Endothelial cell of umbilical vein (primary cell): ENCODE data around the gene TNIK. TPM values are rescaled to one million over a fixed set of nuclear protein-coding genes. Genes with fewer than 3 reads are reported as not detected.

Experiments
- BruUV-seq: library from RNA; stranded (reverse); fragments of 400-500 nt; replicated peaks from 2 replicates; lab custom pipeline; 2021; lab: Mats Ljungman, UMichigan
- CTCF ChIA-PET: fragments of 300-600, 350-600 bp; sonication (Branson Sonifier 250); formaldehyde crosslinking; loops from one replicate; lab custom pipeline; 2021; ENCODE audit warnings: antibody characterized with exemption, inconsistent platforms; lab: Charles Lee
- POLR2A ChIA-PET: fragments of 300-600, 350-600 bp; sonication (Branson Sonifier 250); formaldehyde crosslinking; loops from one replicate; lab custom pipeline; 2021; ENCODE audit warnings: antibody characterized with exemption, inconsistent platforms; lab: Charles Lee
- DNase-seq: peaks from one replicate; pipeline ENCODE4 v3.0.0-alpha.2; 2011; ENCODE audit warnings: low read depth, low spot score
- FAIRE-seq: peaks from 2 replicates; lab custom pipeline; 2011; peaks lifted over from hg19 to GRCh38; lab: Jason Lieb, UNC
- H2AFZ ChIP-seq: 2 replicates; pipeline ENCODE4 v1.6.0; 2012; ENCODE audit warnings: low read depth, low read length, control low read depth, inconsistent platforms
- H3K27ac ChIP-seq: 2 replicates; pipeline ENCODE4 v1.5.1; 2011; ENCODE audit warnings: low read depth, mild to moderate bottlenecking, control low read depth, low read length, moderate library complexity; ENCODE audit not compliant: insufficient read depth
- H3K27me3 ChIP-seq, 2 experiments: 2 replicates each; pipeline versions ENCODE4 v1.6.0 to v1.6.1; 2011; ENCODE audit warnings: low read length in 2 of 2, mixed read lengths in 1 of 2; ENCODE audit not compliant: control insufficient read depth in 2 of 2, insufficient read depth in 2 of 2
- H3K36me3 ChIP-seq, 2 experiments: 2 replicates in 1 of 2; 3 replicates in 1 of 2; pipeline ENCODE4 v1.5.1; 2011; ENCODE audit warnings: low read length in 2 of 2, mild to moderate bottlenecking in 1 of 2, moderate library complexity in 1 of 2; ENCODE audit not compliant: control insufficient read depth in 2 of 2, insufficient read depth in 2 of 2; ENCODE audit errors: extremely low read depth in 1 of 2
- H3K4me1 ChIP-seq: 3 replicates; pipeline ENCODE4 v1.5.1; 2011; ENCODE audit warnings: mild to moderate bottlenecking, low read length; ENCODE audit not compliant: control insufficient read depth, insufficient read depth; ENCODE audit errors: extremely low read depth
- H3K4me2 ChIP-seq: 2 replicates; pipeline ENCODE4 v1.6.1; 2011; ENCODE audit warnings: low read length, control low read depth, mixed read lengths; ENCODE audit not compliant: insufficient read depth
- H3K4me3 ChIP-seq, 3 experiments: fragments of 200-600 bp in 1 of 3; sonication (generic), shearing (Covaris generic) in 1 of 3; replicated peaks in 1 of 3; 2 replicates each; pipeline ENCODE4 v1.5.1; 2011 to 2016; ENCODE audit warnings: control low read depth in 3 of 3, low read length in 3 of 3, mild to moderate bottlenecking in 2 of 3, inconsistent platforms in 1 of 3, low read depth in 1 of 3, moderate library complexity in 1 of 3; ENCODE audit not compliant: insufficient read depth in 1 of 3
- H3K79me2 ChIP-seq: 2 replicates; pipeline ENCODE4 v1.6.0; 2012; ENCODE audit warnings: low read length, inconsistent platforms; ENCODE audit not compliant: control insufficient read depth, insufficient read depth
- H3K9ac ChIP-seq: replicated peaks from 2 replicates; pipeline ENCODE3; 2011; ENCODE audit warnings: low read length, control low read depth; ENCODE audit not compliant: insufficient read depth; ENCODE audit errors: extremely low read depth
- H3K9me1 ChIP-seq: replicated peaks from 3 replicates; pipeline ENCODE4 v1.6.0; 2011; ENCODE audit warnings: mild to moderate bottlenecking, low read length; ENCODE audit not compliant: control insufficient read depth, insufficient read depth; ENCODE audit errors: extremely low read depth
- H3K9me3 ChIP-seq: replicated peaks from 2 replicates; pipeline ENCODE4 v1.5.1; 2012; ENCODE audit warnings: low read length, inconsistent platforms; ENCODE audit not compliant: control insufficient read depth, insufficient read depth
- H4K20me1 ChIP-seq: replicated peaks from 2 replicates; pipeline ENCODE3; 2011; ENCODE audit warnings: mild to moderate bottlenecking, low read length; ENCODE audit not compliant: control insufficient read depth, insufficient read depth; ENCODE audit errors: extremely low read depth
- CTCF ChIP-seq, 2 donors: IDR thresholded peaks; 1 replicate in 1 of 2; 2 replicates in 1 of 2; pipeline ENCODE4 v1.5.1; 2011; ENCODE audit warnings: low read length in 2 of 2, mild to moderate bottlenecking in 2 of 2, moderate library complexity in 2 of 2, control low read depth in 1 of 2, inconsistent platforms in 1 of 2, low read depth in 1 of 2; ENCODE audit not compliant: insufficient read depth in 1 of 2; ENCODE audit errors: extremely low read depth in 1 of 2
- EZH2 ChIP-seq: IDR thresholded peaks from 2 replicates; pipeline ENCODE4 v1.6.1; 2012; ENCODE audit warnings: borderline replicate concordance, low read depth, mild to moderate bottlenecking, moderate library complexity, low read length, inconsistent platforms; ENCODE audit not compliant: severe bottlenecking
- FOS ChIP-seq: IDR thresholded peaks from 2 replicates; pipeline ENCODE4 v1.6.1; 2011; ENCODE audit warnings: mild to moderate bottlenecking, low read length, moderate library complexity, borderline replicate concordance; ENCODE audit not compliant: insufficient read depth
- GATA2 ChIP-seq: IDR thresholded peaks from 2 replicates; pipeline ENCODE4 v1.7.0; 2011; ENCODE audit warnings: low read depth, mild to moderate bottlenecking, moderate library complexity, mixed read lengths, low read length; ENCODE audit not compliant: insufficient read length, insufficient read depth
- JUN ChIP-seq: IDR thresholded peaks from 2 replicates; pipeline ENCODE4 v1.6.1; 2011; ENCODE audit warnings: borderline replicate concordance, low read depth; ENCODE audit not compliant: insufficient read length, insufficient read depth
- MAX ChIP-seq: IDR thresholded peaks from 2 replicates; pipeline ENCODE4 v1.6.1; 2011; ENCODE audit not compliant: insufficient read depth, insufficient read length
- MYC ChIP-seq: IDR thresholded peaks from one replicate; pipeline ENCODE4 v1.6.1; 2011; ENCODE audit warnings: mild to moderate bottlenecking, low read depth, low read length
- POLR2A ChIP-seq: IDR thresholded peaks from 2 replicates; pipeline ENCODE4 v1.6.1; 2012; ENCODE audit warnings: low read depth, mild to moderate bottlenecking, control low read depth, low read length
- POLR2AphosphoS5 ChIP-seq: IDR thresholded peaks from 2 replicates; pipeline ENCODE4 v1.6.1; 2012; ENCODE audit warnings: low read depth, mild to moderate bottlenecking, control low read depth, low read length, moderate library complexity; ENCODE audit not compliant: insufficient read depth
- dilution Hi-C: fragments of 300-500 bp; cut with MboI; formaldehyde crosslinking; loops from one replicate; pipeline ENCODE4 v1.15.0; 2019; ENCODE audit warnings: low sequenced_read_pairs; ENCODE audit not compliant: extremely low pct_ligation_motif_present
- intact Hi-C: fragments of 100-400 bp; cut with micrococcal nuclease; formaldehyde crosslinking; loops from one replicate; pipeline ENCODE4 v1.10.0; 2022
- polyA plus RNA-seq, 4 experiments: library from polyadenylated mRNA; depleted of rRNA in 3 of 4; stranded (reverse) in 3 of 4; unstranded in 1 of 4; fragments of >200 nt; gene quantifications; 2 replicates each; pipeline versions ENCODE4 v1.2.1 to v1.2.3, GENCODE V29; 2011 to 2012; ENCODE audit warnings: missing spikeins in 1 of 4
- total RNA-seq: library from RNA; stranded (reverse); gene quantifications from 2 replicates; pipeline ENCODE4 v1.2.3, GENCODE V29; 2021

Gene TNIK
- total and polyA plus RNA-seq, 2 donors (not counting 3 experiments of a cell fraction or from before 2014, with no cell fraction given) = 10.9 to 39.7 TPM

GRCh38 chr3:171110715-171111114 lies 349.5 kb downstream of the TNIK start:
- Histone ChIP-seq H3K4me3 (no peak overlapping the region), H2AFZ (no peak overlapping the region), H3K4me2 (no peak overlapping the region), H3K27me3 (no peaks in the 10 kb centered on the region), H3K4me1 (no peaks in the 10 kb centered on the region), H3K9me3 (no peaks in the 10 kb centered on the region), H3K79me2 (no peaks in the 10 kb centered on the region), H3K36me3 (peaks cover 10% of the 10 kb centered on the region in 2 experiments), H3K27ac (no peak overlapping the region), H3K9me1 (no peaks in the 10 kb centered on the region), H4K20me1 (no peaks in the 10 kb centered on the region), H3K9ac (no peak overlapping the region)
- ChIA-PET CTCF (interaction anchor here (1.0 kb wide), 1 partner anchor 149 kb away, joined by 3 read pairs; no protein-coding TSS in a partner anchor), POLR2A (no interaction called here)
- DNase-seq (no peak), FAIRE-seq (no peak)
- TF ChIP-seq MYC (no peak), FOS (no peak), JUN (no peak), EZH2 (no peak), GATA2 (no peak), CTCF (IDR thresholded peaks at IDR 0.05; ENCODE audit: extremely low read depth in 1 of 2, insufficient read depth in 1 of 2, low read depth in 1 of 2, low read length in 2 of 2) (no peak), POLR2AphosphoS5 (no peak), MAX (no peak), POLR2A (no peak)
- dilution Hi-C loops = no loop called here
- intact Hi-C loops = no loop called here
- BruUV-seq = no TSS peak
